H1 (cell line): ENCODE results near the gene MRPS9. TPM values are rescaled to one million over a fixed set of nuclear protein-coding genes. Genes with fewer than 3 reads are reported as not detected.

ENCODE experiments used
- CTCF ChIA-PET: fragments of 300-600 bp; sonication (Branson Sonifier 250); formaldehyde crosslinking; loops from one replicate; lab custom pipeline; 2021; ENCODE audit not compliant: partially characterized antibody; lab: Charles Lee
- POLR2A ChIA-PET: fragments of 300-600 bp; sonication (Branson Sonifier 250); formaldehyde crosslinking; loops from one replicate; lab custom pipeline; 2021; ENCODE audit warnings: inconsistent platforms; ENCODE audit not compliant: partially characterized antibody; lab: Charles Lee
- DNase-seq, 2 experiments: peaks; one replicate each; pipeline versions ENCODE4 v3.0.0 to v3.0.0-alpha.2; 2010 to 2022; ENCODE audit warnings: low spot score in 2 of 2, low read depth in 1 of 2, mixed read lengths in 1 of 2
- FAIRE-seq: peaks from 2 replicates; lab custom pipeline; 2011; peaks lifted over from hg19 to GRCh38; lab: Jason Lieb, UNC
- H2AFZ ChIP-seq: 2 replicates; pipeline ENCODE4 v1.8.1; 2012; ENCODE audit warnings: low read length, inconsistent platforms
- H2AK5ac ChIP-seq: 2 replicates; pipeline ENCODE4 v1.6.1; 2013; ENCODE audit warnings: low read depth, low read length
- H2BK120ac ChIP-seq: replicated peaks from 2 replicates; pipeline ENCODE3; 2013; ENCODE audit warnings: low read depth, low read length, inconsistent platforms
- H2BK12ac ChIP-seq: 2 replicates; pipeline ENCODE4 v1.6.1; 2013; ENCODE audit warnings: low read depth, low read length
- H2BK15ac ChIP-seq: 2 replicates; pipeline ENCODE4 v1.6.1; 2013; ENCODE audit warnings: low read length
- H2BK20ac ChIP-seq: 2 replicates; pipeline ENCODE4 v1.6.1; 2013; ENCODE audit warnings: low read length
- H2BK5ac ChIP-seq: 2 replicates; pipeline ENCODE4 v1.6.1; 2013; ENCODE audit warnings: low read depth, low read length
- H3K14ac ChIP-seq: 2 replicates; pipeline ENCODE4 v1.6.1; 2013; ENCODE audit warnings: inconsistent platforms; ENCODE audit not compliant: insufficient read length
- H3K18ac ChIP-seq: 2 replicates; pipeline ENCODE4 v1.6.1; 2013; ENCODE audit warnings: low read length; ENCODE audit errors: extremely low read depth
- H3K23ac ChIP-seq: 2 replicates; pipeline ENCODE4 v1.6.1; 2013; ENCODE audit warnings: inconsistent platforms; ENCODE audit not compliant: insufficient read length
- H3K23me2 ChIP-seq: 2 replicates; pipeline ENCODE4 v1.6.1; 2013; ENCODE audit warnings: low read depth, low read length
- H3K27ac ChIP-seq: 2 replicates; pipeline ENCODE4 v1.6.1; 2011; ENCODE audit warnings: low read depth, low read length, inconsistent platforms
- H3K27me3 ChIP-seq, 4 experiments: replicated peaks in 1 of 4; 1 replicate in 1 of 4; 2 replicates in 3 of 4; pipeline versions ENCODE4 v1.6.1 to v1.8.1; 2011 to 2013; ENCODE audit warnings: low read length in 3 of 4, mild to moderate bottlenecking in 3 of 4, inconsistent platforms in 2 of 4, mixed read lengths in 2 of 4, moderate library complexity in 1 of 4; ENCODE audit not compliant: control insufficient read depth in 3 of 4, insufficient read depth in 3 of 4; ENCODE audit errors: extremely low read depth in 1 of 4
- H3K36me3 ChIP-seq, 4 experiments: 2 replicates each; pipeline versions ENCODE4 v1.6.1 to v1.8.1; 2011 to 2013; ENCODE audit warnings: mild to moderate bottlenecking in 4 of 4, low read length in 3 of 4, moderate library complexity in 2 of 4, control low read depth in 1 of 4, inconsistent platforms in 1 of 4; ENCODE audit not compliant: insufficient read depth in 4 of 4, control insufficient read depth in 2 of 4
- H3K4ac ChIP-seq: replicated peaks from 2 replicates; pipeline ENCODE3; 2013; ENCODE audit warnings: low read length, low read depth, mixed read lengths, inconsistent platforms; ENCODE audit not compliant: insufficient read length
- H3K4me1 ChIP-seq, 4 experiments: replicated peaks in 1 of 4; 1 replicate in 1 of 4; 2 replicates in 3 of 4; pipeline versions ENCODE4 v1.6.1 to v1.8.1; 2011 to 2013; ENCODE audit warnings: low read length in 3 of 4, inconsistent platforms in 2 of 4, mixed read lengths in 1 of 4; ENCODE audit not compliant: insufficient read depth in 4 of 4, control insufficient read depth in 3 of 4
- H3K4me2 ChIP-seq, 2 experiments: 2 replicates each; pipeline versions ENCODE4 v1.6.1 to v1.8.1; 2011 to 2013; ENCODE audit warnings: low read depth in 2 of 2, low read length in 2 of 2, control low read depth in 1 of 2, inconsistent platforms in 1 of 2, mild to moderate bottlenecking in 1 of 2; ENCODE audit not compliant: insufficient read depth in 1 of 2
- H3K4me3 ChIP-seq, 4 experiments: fragments of 200-600, 300-600 bp in 1 of 4; sonication (generic), shearing (Covaris generic), sonication (Bioruptor Twin) in 1 of 4; 2 replicates each; pipeline versions ENCODE4 v1.5.1 to v1.8.1; 2011 to 2016; ENCODE audit warnings: low read length in 4 of 4, low read depth in 3 of 4, control low read depth in 2 of 4, inconsistent platforms in 2 of 4, mild to moderate bottlenecking in 2 of 4, mixed read lengths in 1 of 4, moderate library complexity in 1 of 4; ENCODE audit not compliant: insufficient read depth in 2 of 4; ENCODE audit errors: extremely low read depth in 1 of 4
- H3K56ac ChIP-seq: replicated peaks from 2 replicates; pipeline ENCODE3; 2013; ENCODE audit warnings: low read depth, mild to moderate bottlenecking, mixed read lengths, low read length, inconsistent platforms; ENCODE audit not compliant: insufficient read length
- H3K79me1 ChIP-seq: 2 replicates; pipeline ENCODE4 v1.6.1; 2013; ENCODE audit warnings: low read depth, low read length, control low read depth
- H3K79me2 ChIP-seq, 2 experiments: 2 replicates each; pipeline versions ENCODE4 v1.6.1 to v1.8.1; 2012 to 2013; ENCODE audit warnings: low read length in 2 of 2, mild to moderate bottlenecking in 2 of 2, inconsistent platforms in 1 of 2; ENCODE audit not compliant: insufficient read depth in 2 of 2, control insufficient read depth in 1 of 2
- H3K9ac ChIP-seq, 4 experiments: replicated peaks in 1 of 4; 1 replicate in 1 of 4; 2 replicates in 3 of 4; pipeline versions ENCODE4 v1.6.1 to v1.8.1; 2011 to 2013; ENCODE audit warnings: low read depth in 3 of 4, low read length in 3 of 4, control low read depth in 2 of 4, mild to moderate bottlenecking in 2 of 4, moderate library complexity in 2 of 4, inconsistent platforms in 1 of 4; ENCODE audit errors: extremely low read depth in 1 of 4
- H3K9me3 ChIP-seq, 2 experiments: 2 replicates each; pipeline versions ENCODE4 v1.6.1 to v1.8.1; 2012 to 2013; ENCODE audit warnings: mild to moderate bottlenecking in 2 of 2, moderate library complexity in 2 of 2, control low read depth in 1 of 2, inconsistent platforms in 1 of 2, low read depth in 1 of 2, low read length in 1 of 2, mixed read lengths in 1 of 2; ENCODE audit not compliant: insufficient read depth in 2 of 2
- H4K20me1 ChIP-seq, 2 experiments: replicated peaks in 1 of 2; 2 replicates each; pipeline versions ENCODE3 to v1.8.1; 2011 to 2013; ENCODE audit warnings: inconsistent platforms in 2 of 2, low read length in 2 of 2, mild to moderate bottlenecking in 1 of 2; ENCODE audit not compliant: insufficient read depth in 2 of 2, control insufficient read depth in 1 of 2
- H4K5ac ChIP-seq: 2 replicates; pipeline ENCODE4 v1.6.1; 2013; ENCODE audit warnings: low read length, low read depth, mixed read lengths, inconsistent platforms; ENCODE audit not compliant: insufficient read length
- H4K8ac ChIP-seq: 2 replicates; pipeline ENCODE4 v1.8.0; 2013; ENCODE audit warnings: mild to moderate bottlenecking, moderate library complexity, low read length, inconsistent platforms; ENCODE audit not compliant: insufficient read depth; ENCODE audit errors: extremely low read depth
- H4K91ac ChIP-seq: replicated peaks from 2 replicates; pipeline ENCODE3; 2013; ENCODE audit warnings: low read length, mixed read lengths, inconsistent platforms; ENCODE audit not compliant: insufficient read length
- ASH2L ChIP-seq: fragments of 200-600, 300-600 bp; sonication (generic); IDR thresholded peaks from one replicate; pipeline ENCODE4 v1.7.1; 2017; ENCODE audit warnings: low read length
- ATF3 ChIP-seq: IDR thresholded peaks from 2 replicates; pipeline ENCODE4 v1.6.1; 2011; ENCODE audit warnings: low read depth, mild to moderate bottlenecking, low read length; ENCODE audit not compliant: insufficient read depth
- BCL11A ChIP-seq, 2 experiments: IDR thresholded peaks; one replicate each; pipeline ENCODE4 v1.6.1; 2011; ENCODE audit warnings: low read depth in 2 of 2, low read length in 2 of 2, mild to moderate bottlenecking in 2 of 2
- CBX5 ChIP-seq: fragments of 300-800, 300-1000 bp; sonication (generic); IDR thresholded peaks from 2 replicates; pipeline ENCODE4 v1.7.1; 2016; ENCODE audit warnings: antibody characterized with exemption, low read length, low read depth
- CBX8 ChIP-seq: fragments of 300-800, 300-1000 bp; sonication (generic); IDR thresholded peaks from 2 replicates; pipeline ENCODE4 v1.7.1; 2016; ENCODE audit warnings: low read depth, low read length, borderline replicate concordance
- HDAC2 ChIP-seq, 2 experiments: fragments of 300-600 bp in 1 of 2; sonication (generic) in 1 of 2; IDR thresholded peaks; 2 replicates each; pipeline ENCODE4 v1.6.1; 2011 to 2012; ENCODE audit warnings: low read depth in 2 of 2, low read length in 2 of 2, mild to moderate bottlenecking in 2 of 2, moderate library complexity in 2 of 2, borderline replicate concordance in 1 of 2, inconsistent platforms in 1 of 2
- HDAC6 ChIP-seq: IDR thresholded peaks from one replicate; pipeline ENCODE4 v1.7.1; 2012; ENCODE audit warnings: low read depth, mild to moderate bottlenecking, inconsistent platforms, low read length, moderate library complexity
- RXRA ChIP-seq: IDR thresholded peaks from 2 replicates; pipeline ENCODE4 v1.6.1; 2011; ENCODE audit warnings: low read depth, mild to moderate bottlenecking, low read length, moderate library complexity; ENCODE audit not compliant: insufficient read depth
- SRF ChIP-seq: IDR thresholded peaks from 2 replicates; pipeline ENCODE4 v1.6.1; 2011; ENCODE audit warnings: mild to moderate bottlenecking, low read depth, low read length, moderate library complexity
- SUZ12 ChIP-seq: fragments of 200-600 bp; sonication (generic); IDR thresholded peaks from 2 replicates; pipeline ENCODE4 v1.6.1; 2012; ENCODE audit warnings: mild to moderate bottlenecking, inconsistent platforms, low read length, moderate library complexity, mixed read lengths
- TAF1 ChIP-seq: IDR thresholded peaks from 2 replicates; pipeline ENCODE4 v1.6.1; 2011; ENCODE audit warnings: mild to moderate bottlenecking, low read depth, low read length
- TCF12 ChIP-seq: IDR thresholded peaks from 2 replicates; pipeline ENCODE4 v1.6.1; 2011; ENCODE audit warnings: low read depth, mild to moderate bottlenecking, low read length
- WGBS, 2 experiments: shearing (Covaris generic) in 1 of 2; methylation state at CpG; one replicate each; pipeline versions ENCODE4 v1.1.6 to v1.1.7; 2013 to 2015; ENCODE audit warnings: low lambda C conversion rate in 2 of 2, mixed read lengths in 2 of 2, inconsistent platforms in 1 of 2, low coverage in 1 of 2, missing lambda C conversion rate in 1 of 2; ENCODE audit not compliant: insufficient replicate concordance in 2 of 2, insufficient coverage in 1 of 2, insufficient read length in 1 of 2; ENCODE audit errors: extremely low coverage in 1 of 2, missing lambda C conversion rate in 1 of 2; 5-methylcytosine and 5-hydroxymethylcytosine counted together
- polyA plus RNA-seq, 7 experiments: library from polyadenylated mRNA; depleted of rRNA in 3 of 7; stranded (reverse) in 5 of 7; unstranded in 2 of 7; fragments of >200 nt in 5 of 7; fragments of 200-250 nt in 2 of 7; gene quantifications; 1 replicate in 5 of 7; 2 replicates in 1 of 7; 4 replicates in 1 of 7; pipeline versions ENCODE4 v1.2.1 to v1.2.3, GENCODE V29; 2011 to 2013; ENCODE audit warnings: missing spikeins in 2 of 7, mixed read lengths in 2 of 7
- total RNA-seq: library from RNA; stranded (reverse); fragmentation: NEBNext Ultra II Directional; extraction: Animal tissue kit (Norgen Biotek cat#: 25700); gene quantifications from 2 replicates; pipeline ENCODE4 v1.2.1, GENCODE V29; 2021

MRPS9 gene
- total and polyA plus RNA-seq, 2 of the 8 experiments (the other 6 are each of a cell fraction or from before 2014, with no cell fraction given): 36.2 to 71.0 TPM

- H3K4me3 ChIP-seq: no peak overlapping the region
- H3K27ac ChIP-seq: no peak overlapping the region
- H3K36me3 ChIP-seq: peaks cover 4 to 38% (median 11%) of the 10 kb centered on the region in 4 experiments; a peak in 7 of 8 replicates
- H3K79me2 ChIP-seq: no peaks in the 10 kb centered on the region
- ChIA-PET POLR2A (no interaction called here), CTCF (interaction anchor here (0.6 to 3.4 kb wide), 4 partner anchors 14 to 422 kb away, joined by 3 to 17 read pairs (median 4); no protein-coding TSS in a partner anchor)
- no peak overlapping the region for H2AFZ ChIP-seq
- H4K8ac ChIP-seq: no peak overlapping the region
- no peaks in the 10 kb centered on the region for H4K20me1 ChIP-seq
- H3K23me2 ChIP-seq: peaks cover 2% of the 10 kb centered on the region; the same call in 1 of the 2 replicates
- no peak overlapping the region for H3K18ac ChIP-seq
- no peaks in the 10 kb centered on the region for H3K79me1 ChIP-seq
- no peak overlapping the region for H2BK15ac ChIP-seq
- H2BK5ac ChIP-seq: no peak overlapping the region
- no peak overlapping the region for H2BK120ac ChIP-seq
- no peak overlapping the region for H3K23ac ChIP-seq
- H3K14ac ChIP-seq: no peak overlapping the region
- no peak overlapping the region for H2BK20ac ChIP-seq
- H3K9ac ChIP-seq: no peak overlapping the region
- H4K5ac ChIP-seq: no peak overlapping the region
- no peak overlapping the region for H2AK5ac ChIP-seq
- H3K9me3 ChIP-seq: no peaks in the 10 kb centered on the region
- no peak overlapping the region for H3K4me2 ChIP-seq
- 96% methylated on average over 9 of the region's 9 CpGs; no CpG with 5 or more reads in 1 of the 2 experiments for WGBS, 2 experiments
- no peak overlapping the region for H2BK12ac ChIP-seq
- H3K4me1 ChIP-seq: peaks cover 4 to 12% (median 5%) of the 10 kb centered on the region in 4 experiments; a peak in 6 of 7 replicates
- no peak overlapping the region for H3K4ac ChIP-seq
- FAIRE-seq (no peak), DNase-seq (no peak)
- H4K91ac ChIP-seq: no peak overlapping the region
- H3K27me3 ChIP-seq: no peaks in the 10 kb centered on the region
- no peak overlapping the region for H3K56ac ChIP-seq
- TF ChIP-seq SUZ12: no peak
- no peak for TF ChIP-seq HDAC6
- no peak for TF ChIP-seq CBX5
- no peak for TF ChIP-seq TAF1
- no peak for TF ChIP-seq ATF3
- TF ChIP-seq BCL11A (IDR thresholded peaks at IDR 0.05; ENCODE audit: low read depth in 2 of 2, low read length in 2 of 2): no peak
- no peak for TF ChIP-seq RXRA
- TF ChIP-seq CBX8: no peak
- TF ChIP-seq HDAC2 (IDR thresholded peaks at IDR 0.05; ENCODE audit: borderline replicate concordance in 1 of 2, low read depth in 2 of 2, low read length in 2 of 2): no peak
- TF ChIP-seq TCF12: no peak
- TF ChIP-seq ASH2L: no peak
- no peak for TF ChIP-seq SRF
Measured at GRCh38 chr2:105100046-105100840, 62.4 kb downstream of the MRPS9 start.
